H9 (cell line): ENCODE results near the gene MRPS17. TPM values are rescaled to one million over a fixed set of nuclear protein-coding genes. Genes with fewer than 3 reads are reported as not detected.

Source experiments
- DNase-seq: peaks from one replicate; pipeline ENCODE4 v3.0.0-alpha.2; 2017
- H2AFZ ChIP-seq: one replicate; pipeline ENCODE4 v1.6.1; 2013; ENCODE audit warnings: mild to moderate bottlenecking, low read length, control low read depth, moderate library complexity
- H2AK5ac ChIP-seq: 2 replicates; pipeline ENCODE4 v1.6.1; 2013; ENCODE audit warnings: low read length, control low read depth, mixed read lengths; ENCODE audit not compliant: insufficient read length
- H2BK120ac ChIP-seq: one replicate; pipeline ENCODE4 v1.6.1; 2013; ENCODE audit warnings: low read depth, mild to moderate bottlenecking, low read length, control low read depth, inconsistent platforms; ENCODE audit not compliant: poor library complexity, severe bottlenecking
- H2BK12ac ChIP-seq: 2 replicates; pipeline ENCODE4 v1.6.1; 2013; ENCODE audit warnings: low read length, control low read depth, mixed read lengths, low read depth; ENCODE audit not compliant: insufficient read length
- H2BK15ac ChIP-seq: 2 replicates; pipeline ENCODE4 v1.6.1; 2013; ENCODE audit warnings: low read depth, low read length, control low read depth
- H2BK20ac ChIP-seq: one replicate; pipeline ENCODE4 v1.6.1; 2013; ENCODE audit warnings: low read depth, mild to moderate bottlenecking, low read length, control low read depth, inconsistent platforms; ENCODE audit not compliant: poor library complexity, severe bottlenecking
- H2BK5ac ChIP-seq: 2 replicates; pipeline ENCODE4 v1.6.1; 2013; ENCODE audit warnings: low read length, control low read depth, mixed read lengths; ENCODE audit not compliant: insufficient read length
- H3K14ac ChIP-seq: 2 replicates; pipeline ENCODE4 v1.6.1; 2013; ENCODE audit warnings: low read length, control low read depth; ENCODE audit not compliant: insufficient read depth
- H3K18ac ChIP-seq: 2 replicates; pipeline ENCODE4 v1.6.1; 2013; ENCODE audit warnings: low read depth, mild to moderate bottlenecking, mixed read lengths, low read length, control low read depth; ENCODE audit not compliant: insufficient read length
- H3K23ac ChIP-seq: 2 replicates; pipeline ENCODE4 v1.6.1; 2013; ENCODE audit warnings: low read length, control low read depth, mixed read lengths, low read depth; ENCODE audit not compliant: insufficient read length
- H3K23me2 ChIP-seq: 2 replicates; pipeline ENCODE4 v1.6.1; 2013; ENCODE audit warnings: low read depth, mild to moderate bottlenecking, mixed read lengths, low read length, control low read depth; ENCODE audit not compliant: insufficient read length, poor library complexity, severe bottlenecking
- H3K27ac ChIP-seq: 2 replicates; pipeline ENCODE4 v1.5.1; 2013; ENCODE audit warnings: low read length, control low read depth, mixed read lengths, low read depth; ENCODE audit not compliant: insufficient read length
- H3K27me3 ChIP-seq: 2 replicates; pipeline ENCODE4 v1.6.1; 2013; ENCODE audit warnings: low read length, control low read depth, inconsistent platforms; ENCODE audit not compliant: insufficient read depth
- H3K4ac ChIP-seq: 2 replicates; pipeline ENCODE4 v1.6.1; 2013; ENCODE audit warnings: low read depth, mild to moderate bottlenecking, control low read depth, inconsistent platforms, low read length, moderate library complexity
- H3K4me1 ChIP-seq: 2 replicates; pipeline ENCODE4 v1.6.1; 2013; ENCODE audit warnings: low read length, control low read depth, inconsistent platforms; ENCODE audit not compliant: insufficient read depth
- H3K4me2 ChIP-seq: 2 replicates; pipeline ENCODE4 v1.6.1; 2013; ENCODE audit warnings: low read length, control low read depth, mixed read lengths; ENCODE audit not compliant: insufficient read length, insufficient read depth
- H3K56ac ChIP-seq: 2 replicates; pipeline ENCODE4 v1.6.1; 2013; ENCODE audit warnings: low read depth, mild to moderate bottlenecking, mixed read lengths, low read length, control low read depth; ENCODE audit not compliant: insufficient read length
- H3K79me1 ChIP-seq: 2 replicates; pipeline ENCODE4 v1.6.1; 2013; ENCODE audit warnings: low read depth, mild to moderate bottlenecking, moderate library complexity, low read length, control low read depth, inconsistent platforms; ENCODE audit not compliant: insufficient read depth, poor library complexity, severe bottlenecking
- H3K79me2 ChIP-seq: 2 replicates; pipeline ENCODE4 v1.6.1; 2013; ENCODE audit warnings: low read length, control low read depth, inconsistent platforms; ENCODE audit not compliant: insufficient read depth
- H3K9ac ChIP-seq: 2 replicates; pipeline ENCODE4 v1.6.1; 2013; ENCODE audit warnings: low read length, control low read depth, mixed read lengths; ENCODE audit not compliant: insufficient read length; ENCODE audit errors: extremely low read depth
- H3K9me3 ChIP-seq: one replicate; pipeline ENCODE4 v1.6.1; 2013; ENCODE audit warnings: low read depth, low read length, inconsistent platforms; ENCODE audit not compliant: control insufficient read depth
- H3T11ph ChIP-seq: one replicate; pipeline ENCODE4 v1.6.1; 2013; ENCODE audit warnings: mild to moderate bottlenecking, low read length, control low read depth, inconsistent platforms
- H4K20me1 ChIP-seq: one replicate; pipeline ENCODE4 v1.6.1; 2013; ENCODE audit not compliant: control insufficient read depth, insufficient read length, insufficient read depth
- H4K5ac ChIP-seq: 2 replicates; pipeline ENCODE4 v1.6.1; 2013; ENCODE audit warnings: low read depth, mild to moderate bottlenecking, mixed read lengths, low read length, control low read depth; ENCODE audit not compliant: insufficient read length
- H4K8ac ChIP-seq: replicated peaks from 2 replicates; pipeline ENCODE4 v1.6.1; 2013; ENCODE audit warnings: low read length, control low read depth, mixed read lengths, low read depth; ENCODE audit not compliant: insufficient read length
- H4K91ac ChIP-seq: 2 replicates; pipeline ENCODE4 v1.6.1; 2013; ENCODE audit warnings: low read depth, mild to moderate bottlenecking, moderate library complexity, mixed read lengths, low read length, control low read depth; ENCODE audit not compliant: insufficient read length
- H3K27ac Mint-ChIP-seq, 3 experiments: 2 replicates in 2 of 3; 3 replicates in 1 of 3; pipeline ENCODE4 v1.8.0; 2020 to 2021; ENCODE audit warnings: mixed read lengths in 3 of 3, mild to moderate bottlenecking in 1 of 3, moderate library complexity in 1 of 3
- H3K27me3 Mint-ChIP-seq: 2 replicates; pipeline ENCODE4 v1.8.0; 2021; ENCODE audit warnings: low read depth, mild to moderate bottlenecking, moderate library complexity, mixed read lengths
- H3K36me3 Mint-ChIP-seq, 3 experiments: 2 replicates in 2 of 3; 3 replicates in 1 of 3; pipeline ENCODE4 v1.8.0; 2020 to 2021; ENCODE audit warnings: low read depth in 3 of 3, mixed read lengths in 3 of 3; ENCODE audit not compliant: insufficient read depth in 1 of 3
- H3K4me1 Mint-ChIP-seq, 2 experiments: 2 replicates each; pipeline ENCODE4 v1.8.0; 2020; ENCODE audit warnings: mixed read lengths in 2 of 2
- H3K4me3 Mint-ChIP-seq, 2 experiments: 2 replicates in 1 of 2; 3 replicates in 1 of 2; pipeline ENCODE4 v1.8.0; 2020 to 2021; ENCODE audit warnings: mild to moderate bottlenecking in 2 of 2, mixed read lengths in 2 of 2, moderate library complexity in 1 of 2
- H3K9me3 Mint-ChIP-seq, 2 experiments: 2 replicates in 1 of 2; 3 replicates in 1 of 2; pipeline ENCODE4 v1.8.0; 2020; ENCODE audit warnings: mild to moderate bottlenecking in 2 of 2, mixed read lengths in 2 of 2, moderate library complexity in 1 of 2
- CTCF ChIP-seq: fragments of 200-600 bp; sonication (generic); conservative IDR thresholded peaks from 3 replicates; pipeline ENCODE4 v1.8.0; 2021; ENCODE audit warnings: antibody characterized with exemption, mild to moderate bottlenecking
- WGBS: extraction: QIAGEN DNeasy Blood & Tissue Kit; methylation state at CpG from one replicate; pipeline ENCODE4 v1.1.7; 2013; ENCODE audit warnings: missing lambda C conversion rate, low lambda C conversion rate, mixed read lengths; ENCODE audit not compliant: insufficient read length; ENCODE audit errors: extremely low coverage; 5-methylcytosine and 5-hydroxymethylcytosine counted together
- total RNA-seq: library from RNA; stranded (reverse); gene quantifications from 2 replicates; pipeline ENCODE4 v1.2.1, GENCODE V29; 2021

MRPS17 gene
- total RNA-seq, 1 experiment from 2014 or later = 28.0 TPM

- Histone ChIP-seq H2AFZ (no peak overlapping the region), H3K27ac (no peak overlapping the region), H3K9me3 (no peaks in the 10 kb centered on the region), H3K56ac (no peak overlapping the region), H3K27me3 (no peaks in the 10 kb centered on the region), H3K23ac (no peak overlapping the region), H3K4me2 (no peak overlapping the region), H2BK12ac (no peak overlapping the region), H3K4me1 (no peaks in the 10 kb centered on the region), H3K18ac (no peak overlapping the region), H3K79me1 (no peaks in the 10 kb centered on the region), H4K20me1 (no peaks in the 10 kb centered on the region), H4K91ac (no peak overlapping the region), H4K8ac (no peak overlapping the region), H2BK20ac (no peak overlapping the region), H3K14ac (no peak overlapping the region), H3K4ac (no peak overlapping the region), H2BK15ac (no peak overlapping the region), H2AK5ac (no peak overlapping the region), H2BK5ac (no peak overlapping the region), H3T11ph (no peak overlapping the region), H4K5ac (no peak overlapping the region), H3K9ac (no peak overlapping the region), H3K23me2 (no peaks in the 10 kb centered on the region), H2BK120ac (no peak overlapping the region), H3K79me2 (no peaks in the 10 kb centered on the region)
- no peak for TF ChIP-seq CTCF
- Mint-ChIP-seq H3K36me3 (peaks cover 18 to 55% (median 48%) of the 10 kb centered on the region in 3 experiments), H3K4me1 (no peaks in the 10 kb centered on the region), H3K9me3 (no peaks in the 10 kb centered on the region), H3K4me3 (no peak overlapping the region), H3K27ac (no peak overlapping the region), H3K27me3 (no peaks in the 10 kb centered on the region)
- DNase-seq = no peak
- WGBS = no CpG with 5 or more reads among the region's 3 CpGs
Measured at GRCh38 chr7:55983537-55983936, 31.9 kb downstream of the MRPS17 start.
